Activated T-cell treated with anti-CD3 and anti-CD28 coated beads for 48 hours (primary cell): ENCODE data around the gene PCBD2.

Experiments
- DNase-seq: peaks from one replicate; pipeline ENCODE4 v3.0.0-alpha.2; 2020; ENCODE audit warnings: low read depth

Gene PCBD2

DNA sequence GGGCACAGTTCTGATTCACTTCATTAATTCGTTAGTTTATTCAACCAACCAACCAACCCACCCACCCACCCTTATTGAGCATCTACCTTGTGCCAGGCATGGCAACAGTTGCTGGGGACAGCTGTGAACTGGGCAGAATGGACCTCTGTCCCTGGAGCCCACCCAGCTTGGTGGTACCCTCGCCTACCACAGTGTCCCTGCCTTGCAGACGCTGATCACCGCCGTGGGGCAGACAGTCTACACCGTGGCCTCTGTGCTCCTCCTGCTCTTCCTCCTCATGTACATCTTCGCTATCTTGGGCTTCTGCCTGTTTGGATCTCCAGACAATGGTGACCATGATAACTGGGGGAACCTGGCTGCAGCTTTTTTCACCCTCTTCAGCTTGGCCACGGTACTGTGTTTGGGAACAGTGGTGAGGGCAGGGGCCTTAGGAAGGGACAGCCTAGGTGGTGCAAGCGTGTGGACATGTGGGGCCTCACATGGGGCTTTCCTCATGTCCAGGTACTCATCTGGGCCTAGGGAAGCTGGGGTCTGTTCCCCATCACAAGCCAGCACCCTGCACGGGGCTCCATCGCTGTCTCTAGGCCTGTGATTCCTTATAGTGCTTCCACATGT is 102.9 kb downstream of the PCBD2 start:
- no peak for DNase-seq

- DNase-seq, result no peak
These were observed 103.6 kb downstream of the PCBD2 start for GRCh38 chr5:135008556-135008955.

- no peak for DNase-seq
These were observed 104.2 kb downstream of the PCBD2 start for GRCh38 chr5:135008981-135009735.

- DNase-seq, result no peak
These were observed 105.0 kb downstream of the PCBD2 start for GRCh38 chr5:135009736-135010501.

GRCh38 chr5:135010502-135011354 is 105.8 kb downstream of the PCBD2 start:
- DNase-seq, result no peak

- DNase-seq, result no peak
These were observed 106.6 kb downstream of the PCBD2 start for GRCh38 chr5:135011355-135012032.

DNA sequence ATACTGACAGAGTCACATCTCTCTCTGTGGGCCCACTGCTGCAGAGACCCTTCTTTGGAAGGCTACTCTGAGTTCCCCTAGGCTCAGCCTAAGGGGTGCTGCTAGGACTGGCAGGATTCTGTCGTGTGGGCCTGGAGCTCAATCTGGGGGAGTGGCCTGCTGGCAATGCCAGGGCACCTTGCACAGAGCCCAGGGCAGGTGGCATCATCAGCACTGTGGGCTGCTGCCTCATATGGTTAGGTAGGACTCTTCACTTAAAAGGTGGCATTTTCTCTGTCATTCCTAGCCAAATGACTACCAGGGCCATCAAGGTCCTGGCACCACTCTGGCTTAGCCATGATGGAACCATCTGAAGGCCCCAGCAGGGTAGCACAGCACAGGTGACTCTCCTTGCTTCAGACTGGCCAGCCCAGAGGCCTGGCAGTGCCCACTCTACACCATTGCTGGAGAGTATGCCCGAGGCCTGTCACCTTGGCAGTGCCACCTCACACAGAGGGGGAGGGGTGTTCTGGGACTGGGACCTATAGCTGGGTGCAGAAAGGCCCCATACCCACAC is 107.2 kb downstream of the PCBD2 start:
- no peak for DNase-seq
